IMR-90 (cell line): ENCODE measurements around the gene TMEM72. TPM values are rescaled to one million over a fixed set of nuclear protein-coding genes. Genes with fewer than 3 reads are reported as not detected.

Experiments
- ATAC-seq: fragments of 200-7000 bp; cut with Tn5 transposase; 2 replicates; pipeline ENCODE4 v1.9.1; 2020; ENCODE audit warnings: low read depth, mild to moderate bottlenecking, moderate library complexity
- BruUV-seq: library from RNA; stranded (reverse); fragments of 400-500 nt; replicated peaks from 2 replicates; lab custom pipeline; 2021; lab: Mats Ljungman, UMichigan
- CTCF ChIA-PET: fragments of 300-600 bp; formaldehyde crosslinking; extraction: SDS; loops from one replicate; lab custom pipeline; 2021; ENCODE audit warnings: antibody characterized with exemption; lab: Yijun Ruan, JAX
- POLR2A ChIA-PET: fragments of 300-600 bp; sonication (Branson Sonifier 250); formaldehyde crosslinking; loops from one replicate; lab custom pipeline; 2022; ENCODE audit warnings: antibody characterized with exemption; ENCODE audit not compliant: unreplicated experiment; lab: Charles Lee
- DNase-seq: peaks from one replicate; pipeline ENCODE4 v3.0.0; 2013
- H2AFZ ChIP-seq: replicated peaks from 2 replicates; pipeline ENCODE3; 2013; ENCODE audit warnings: low read length, mild to moderate bottlenecking; ENCODE audit not compliant: poor library complexity
- H2AK5ac ChIP-seq: 2 replicates; pipeline ENCODE4 v1.6.1; 2013; ENCODE audit warnings: low read depth, low read length, inconsistent platforms
- H2AK9ac ChIP-seq: replicated peaks from 2 replicates; pipeline ENCODE3; 2013; ENCODE audit warnings: mild to moderate bottlenecking, low read depth, low read length, moderate library complexity; ENCODE audit not compliant: poor library complexity
- H2BK120ac ChIP-seq: 2 replicates; pipeline ENCODE4 v1.6.1; 2013; ENCODE audit warnings: low read depth, low read length, inconsistent platforms
- H2BK15ac ChIP-seq: 3 replicates; pipeline ENCODE4 v1.6.1; 2013; ENCODE audit warnings: low read depth, low read length, inconsistent platforms
- H2BK20ac ChIP-seq: 2 replicates; pipeline ENCODE4 v1.6.1; 2013; ENCODE audit warnings: low read depth, mild to moderate bottlenecking, inconsistent platforms, low read length, moderate library complexity
- H2BK5ac ChIP-seq: 2 replicates; pipeline ENCODE4 v1.6.1; 2013; ENCODE audit warnings: mild to moderate bottlenecking, low read depth, low read length, inconsistent platforms; ENCODE audit not compliant: poor library complexity, severe bottlenecking
- H3K14ac ChIP-seq: replicated peaks from 2 replicates; pipeline ENCODE4 v1.6.1; 2013; ENCODE audit warnings: low read depth, low read length, inconsistent platforms
- H3K18ac ChIP-seq: 2 replicates; pipeline ENCODE4 v1.6.1; 2013; ENCODE audit warnings: low read depth, low read length, control low read depth
- H3K23ac ChIP-seq: 2 replicates; pipeline ENCODE4 v1.6.1; 2013; ENCODE audit warnings: low read depth, low read length, inconsistent platforms
- H3K27ac ChIP-seq: 2 replicates; pipeline ENCODE4 v1.5.1; 2013; ENCODE audit warnings: mild to moderate bottlenecking, control low read depth, low read length; ENCODE audit not compliant: insufficient read depth
- H3K27me3 ChIP-seq: 2 replicates; pipeline ENCODE4 v1.6.1; 2013; ENCODE audit warnings: low read length; ENCODE audit not compliant: control insufficient read depth, insufficient read depth
- H3K36me3 ChIP-seq: 2 replicates; pipeline ENCODE4 v1.6.1; 2013; ENCODE audit warnings: low read length, mixed read lengths; ENCODE audit not compliant: control insufficient read depth, insufficient read depth
- H3K4ac ChIP-seq: 2 replicates; pipeline ENCODE4 v1.6.1; 2013; ENCODE audit warnings: low read depth, low read length, inconsistent platforms
- H3K4me1 ChIP-seq: 2 replicates; pipeline ENCODE4 v1.6.1; 2013; ENCODE audit warnings: low read length, mixed read lengths; ENCODE audit not compliant: control insufficient read depth, insufficient read depth
- H3K4me2 ChIP-seq: 2 replicates; pipeline ENCODE4 v1.6.1; 2013; ENCODE audit warnings: low read depth, mild to moderate bottlenecking, control low read depth, low read length, moderate library complexity
- H3K4me3 ChIP-seq: 2 replicates; pipeline ENCODE4 v1.5.1; 2013; ENCODE audit warnings: low read depth, mild to moderate bottlenecking, control low read depth, low read length, moderate library complexity; ENCODE audit not compliant: insufficient read depth
- H3K56ac ChIP-seq: 2 replicates; pipeline ENCODE4 v1.6.1; 2013; ENCODE audit warnings: low read length, inconsistent platforms; ENCODE audit not compliant: insufficient read depth; ENCODE audit errors: extremely low read depth
- H3K79me1 ChIP-seq, 2 experiments: 2 replicates each; pipeline ENCODE4 v1.6.1; 2013; ENCODE audit warnings: low read length in 2 of 2, inconsistent platforms in 1 of 2, low read depth in 1 of 2
- H3K9ac ChIP-seq: 2 replicates; pipeline ENCODE4 v1.6.1; 2013; ENCODE audit warnings: low read depth, low read length, control low read depth
- H3K9me1 ChIP-seq: 2 replicates; pipeline ENCODE4 v1.6.1; 2013; ENCODE audit warnings: low read length, inconsistent platforms; ENCODE audit not compliant: insufficient read depth
- H3K9me3 ChIP-seq: 2 replicates; pipeline ENCODE4 v1.6.1; 2013; ENCODE audit warnings: low read length; ENCODE audit not compliant: control insufficient read depth, insufficient read depth
- H4K20me1 ChIP-seq: 2 replicates; pipeline ENCODE4 v1.6.1; 2013; ENCODE audit warnings: low read length, inconsistent platforms; ENCODE audit not compliant: insufficient read depth
- H4K5ac ChIP-seq: 2 replicates; pipeline ENCODE4 v1.6.1; 2013; ENCODE audit warnings: mild to moderate bottlenecking, low read depth, low read length, control low read depth
- H4K8ac ChIP-seq, 2 experiments: 2 replicates each; pipeline ENCODE4 v1.6.1; 2013; ENCODE audit warnings: low read depth in 2 of 2, low read length in 2 of 2, control low read depth in 1 of 2, inconsistent platforms in 1 of 2
- H4K91ac ChIP-seq: 2 replicates; pipeline ENCODE4 v1.6.1; 2013; ENCODE audit warnings: low read depth, low read length, inconsistent platforms; ENCODE audit not compliant: insufficient read depth
- CHD1 ChIP-seq: IDR thresholded peaks from 2 replicates; pipeline ENCODE4 v1.6.1; 2012; ENCODE audit warnings: low read depth, low read length, improper control_type of control experiment
- CTCF ChIP-seq: conservative IDR thresholded peaks from 2 replicates; pipeline ENCODE4 v1.5.1; 2012; ENCODE audit warnings: mild to moderate bottlenecking, low read depth, low read length, improper control_type of control experiment
- ELK1 ChIP-seq: fragments of 150-350 bp; IDR thresholded peaks from 2 replicates; pipeline ENCODE4 v1.6.1; 2016; ENCODE audit warnings: low read depth, mild to moderate bottlenecking, low read length, moderate library complexity, borderline replicate concordance
- FOS ChIP-seq: fragments of 150-350 bp; IDR thresholded peaks from 2 replicates; pipeline ENCODE4 v1.6.1; 2016; ENCODE audit warnings: low read depth, low read length
- RAD21 ChIP-seq: IDR thresholded peaks from 2 replicates; pipeline ENCODE4 v1.6.1; 2012; ENCODE audit warnings: low read length, improper control_type of control experiment
- RCOR1 ChIP-seq: IDR thresholded peaks from 2 replicates; pipeline ENCODE4 v1.6.1; 2012; ENCODE audit warnings: mild to moderate bottlenecking, low read length, improper control_type of control experiment; ENCODE audit not compliant: insufficient replicate concordance
- USF2 ChIP-seq: fragments of 150-350 bp; IDR thresholded peaks from 2 replicates; pipeline ENCODE4 v1.6.1; 2017; ENCODE audit warnings: mild to moderate bottlenecking, antibody characterized with exemption, low read length, low read depth
- WGBS, 2 experiments: methylation state at CpG; one replicate each; pipeline versions ENCODE4 v1.1.5 to v1.1.7; 2013; ENCODE audit warnings: missing lambda C conversion rate in 2 of 2; ENCODE audit not compliant: insufficient read length in 1 of 2; ENCODE audit errors: extremely low coverage in 2 of 2; 5-methylcytosine and 5-hydroxymethylcytosine counted together
- dilution Hi-C: fragments of 300-500 bp; cut with HindIII; formaldehyde crosslinking; loops from one replicate; pipeline ENCODE4 v1.14.3; 2018; ENCODE audit warnings: low sequenced_read_pairs; ENCODE audit not compliant: unreplicated experiment
- in situ Hi-C: fragments of 300-500 bp; cut with MboI; formaldehyde crosslinking; loops from 3 replicates; pipeline ENCODE4 v1.14.3; 2019; ENCODE audit warnings: low sequenced_read_pairs, inconsistent platforms, mixed read lengths
- intact Hi-C: fragments of 100-400 bp; cut with micrococcal nuclease; formaldehyde crosslinking; loops from 2 replicates; pipeline ENCODE4 v1.10.0; 2022
- polyA plus RNA-seq, 3 experiments: library from polyadenylated mRNA; depleted of rRNA; stranded (reverse); fragments of >200 nt; gene quantifications; 2 replicates each; pipeline ENCODE4 v1.2.3, GENCODE V29; 2012; ENCODE audit warnings: low replicate concordance in 1 of 3
- total RNA-seq: library from RNA; depleted of rRNA; stranded (reverse); fragments of >200 nt; gene quantifications from 2 replicates; pipeline ENCODE4 v1.2.3, GENCODE V29; 2012

TMEM72 gene
- total and polyA plus RNA-seq, 2 of the 4 experiments (the other 2 are of a cell fraction) = not detected

- H2BK120ac ChIP-seq = no peak overlapping the region
- ATAC-seq (no peak), DNase-seq (no peak)
- TF ChIP-seq RCOR1 (no peak), FOS (no peak), RAD21 (no peak), USF2 (no peak), CTCF (no peak), CHD1 (no peak), ELK1 (no peak)
- no peak overlapping the region for H4K91ac ChIP-seq
- intact Hi-C loops (loop anchor here (5.0 kb wide), 1 partner anchor 308 kb away; no protein-coding TSS in a partner anchor), in situ Hi-C loops (no loop called here), dilution Hi-C loops (no loop called here)
- no peak overlapping the region for H2BK5ac ChIP-seq
- H4K20me1 ChIP-seq = no peaks in the 10 kb centered on the region
- H3K27me3 ChIP-seq = peaks cover 6% of the 10 kb centered on the region
- H2AFZ ChIP-seq = no peak overlapping the region
- no peaks in the 10 kb centered on the region for H3K9me3 ChIP-seq
- no peak overlapping the region for H3K14ac ChIP-seq
- WGBS, 2 experiments = 74% methylated on average over 6 of the region's 8 CpGs; no CpG with 5 or more reads in 1 of the 2 experiments
- CTCF ChIA-PET = no interaction called here
- H3K4ac ChIP-seq = no peak overlapping the region
- no peak overlapping the region for H3K23ac ChIP-seq
- no peak overlapping the region for H3K4me3 ChIP-seq
- no peak overlapping the region for H3K56ac ChIP-seq
- H3K4me1 ChIP-seq = peaks cover 3% of the 10 kb centered on the region; the same call in 1 of the 2 replicates
- H3K9ac ChIP-seq = no peak overlapping the region
- H2AK9ac ChIP-seq = no peak overlapping the region
- no peak overlapping the region for H3K27ac ChIP-seq
- no TSS peak for BruUV-seq
- H2BK20ac ChIP-seq = no peak overlapping the region
- H3K36me3 ChIP-seq = no peaks in the 10 kb centered on the region
- no peak overlapping the region for H4K5ac ChIP-seq
- no peak overlapping the region for H2BK15ac ChIP-seq
- no peak overlapping the region for H3K18ac ChIP-seq
- H4K8ac ChIP-seq = no peak overlapping the region
- H3K9me1 ChIP-seq = no peaks in the 10 kb centered on the region; the same call in 1 of the 2 replicates
- POLR2A ChIA-PET = no interaction called here
- no peak overlapping the region for H3K4me2 ChIP-seq
- H2AK5ac ChIP-seq = no peak overlapping the region
- no peaks in the 10 kb centered on the region for H3K79me1 ChIP-seq
Observed at GRCh38 chr10:44929356-44930255, 18.5 kb downstream of the TMEM72 start.
